Trophoblast cell (in vitro differentiated cells and primary cell): ENCODE data around the gene SLC39A1.

Experiments used
- DNase-seq, 2 donors: peaks; one replicate each; pipeline ENCODE4 v3.0.0-alpha.2; 2016
- H2AFZ ChIP-seq: 2 replicates; pipeline ENCODE4 v1.6.1; 2013; ENCODE audit warnings: low read length, moderate library complexity, mild to moderate bottlenecking; ENCODE audit not compliant: insufficient read depth, poor library complexity
- H2AK5ac ChIP-seq: 2 replicates; pipeline ENCODE4 v1.6.1; 2013; ENCODE audit warnings: mild to moderate bottlenecking, low read length
- H2BK120ac ChIP-seq: 2 replicates; pipeline ENCODE4 v1.6.1; 2013; ENCODE audit warnings: low read length, mild to moderate bottlenecking, moderate library complexity; ENCODE audit not compliant: insufficient read depth, poor library complexity
- H2BK12ac ChIP-seq: 2 replicates; pipeline ENCODE4 v1.6.1; 2013; ENCODE audit warnings: mild to moderate bottlenecking, low read length, moderate library complexity
- H2BK5ac ChIP-seq: 2 replicates; pipeline ENCODE4 v1.6.1; 2013; ENCODE audit warnings: low read length, low read depth, moderate library complexity, mild to moderate bottlenecking; ENCODE audit not compliant: poor library complexity
- H3K14ac ChIP-seq: 2 replicates; pipeline ENCODE4 v1.6.1; 2013; ENCODE audit warnings: mild to moderate bottlenecking, low read length
- H3K18ac ChIP-seq: 2 replicates; pipeline ENCODE4 v1.6.1; 2013; ENCODE audit warnings: mild to moderate bottlenecking, low read length
- H3K23ac ChIP-seq: 2 replicates; pipeline ENCODE4 v1.6.1; 2013; ENCODE audit warnings: low read length
- H3K27ac ChIP-seq: 2 replicates; pipeline ENCODE4 v1.5.1; 2013; ENCODE audit warnings: low read depth, mild to moderate bottlenecking, inconsistent platforms, low read length, moderate library complexity
- H3K27me3 ChIP-seq: 2 replicates; pipeline ENCODE4 v1.6.1; 2013; ENCODE audit warnings: inconsistent platforms, mild to moderate bottlenecking, low read length, moderate library complexity; ENCODE audit not compliant: insufficient read depth
- H3K36me3 ChIP-seq, 2 experiments: 1 replicate in 1 of 2; 2 replicates in 1 of 2; pipeline ENCODE4 v1.6.1; 2013; ENCODE audit warnings: low read length in 2 of 2, mild to moderate bottlenecking in 2 of 2, moderate library complexity in 1 of 2; ENCODE audit not compliant: insufficient read depth in 2 of 2, control insufficient read depth in 1 of 2
- H3K4ac ChIP-seq: 2 replicates; pipeline ENCODE4 v1.6.1; 2013; ENCODE audit warnings: low read depth, mild to moderate bottlenecking, low read length, moderate library complexity
- H3K4me1 ChIP-seq, 2 experiments: 1 replicate in 1 of 2; 2 replicates in 1 of 2; pipeline ENCODE4 v1.6.1; 2013; ENCODE audit warnings: low read length in 2 of 2, mild to moderate bottlenecking in 2 of 2, moderate library complexity in 1 of 2; ENCODE audit not compliant: insufficient read depth in 2 of 2, control insufficient read depth in 1 of 2
- H3K4me2 ChIP-seq: 2 replicates; pipeline ENCODE4 v1.6.1; 2013; ENCODE audit warnings: inconsistent platforms, mild to moderate bottlenecking, low read length, moderate library complexity
- H3K4me3 ChIP-seq: 2 replicates; pipeline ENCODE4 v1.5.1; 2013; ENCODE audit warnings: mild to moderate bottlenecking, low read depth, low read length, inconsistent platforms
- H3K79me1 ChIP-seq: one replicate; pipeline ENCODE4 v1.6.1; 2013; ENCODE audit warnings: low read length
- H3K79me2 ChIP-seq: 2 replicates; pipeline ENCODE4 v1.6.1; 2013; ENCODE audit warnings: low read length, mild to moderate bottlenecking; ENCODE audit not compliant: control insufficient read depth, insufficient read depth, poor library complexity
- H3K9ac ChIP-seq: 2 replicates; pipeline ENCODE4 v1.6.1; 2013; ENCODE audit warnings: mild to moderate bottlenecking, low read length
- H3K9me3 ChIP-seq: 2 replicates; pipeline ENCODE4 v1.6.1; 2013; ENCODE audit warnings: low read depth, mild to moderate bottlenecking, control low read depth, inconsistent platforms, low read length; ENCODE audit not compliant: insufficient read depth
- H4K12ac ChIP-seq: 2 replicates; pipeline ENCODE4 v1.6.1; 2013; ENCODE audit warnings: low read depth, mild to moderate bottlenecking, low read length, moderate library complexity
- H4K8ac ChIP-seq: 2 replicates; pipeline ENCODE4 v1.6.1; 2013; ENCODE audit warnings: low read depth, mild to moderate bottlenecking, low read length, moderate library complexity
- H4K91ac ChIP-seq: one replicate; pipeline ENCODE4 v1.6.1; 2013; ENCODE audit warnings: low read depth, mild to moderate bottlenecking, low read length, moderate library complexity
- WGBS: extraction: QIAGEN DNeasy Blood & Tissue Kit; methylation state at CpG from one replicate; pipeline ENCODE4 v1.1.7; 2013; ENCODE audit warnings: missing lambda C conversion rate; ENCODE audit not compliant: insufficient read length, insufficient coverage; ENCODE audit errors: extremely low coverage; 5-methylcytosine and 5-hydroxymethylcytosine counted together

Gene SLC39A1

GRCh38 chr1:153929981-153930948 is 33.1 kb downstream of the SLC39A1 start:
- H4K91ac ChIP-seq = no peak overlapping the region
- no CpG with 5 or more reads among the region's 14 CpGs for WGBS
- no peak overlapping the region for H2AFZ ChIP-seq
- no peak overlapping the region for H2BK12ac ChIP-seq
- H2AK5ac ChIP-seq = no peak overlapping the region
- no peaks in the 10 kb centered on the region for H3K4me1 ChIP-seq
- H3K4me2 ChIP-seq = no peak overlapping the region
- no peak overlapping the region for H3K4me3 ChIP-seq
- peaks cover 40 to 44% of the 10 kb centered on the region in 2 experiments for H3K36me3 ChIP-seq
- H2BK5ac ChIP-seq = no peak overlapping the region
- no peak overlapping the region for H3K9ac ChIP-seq
- no peak overlapping the region for H4K12ac ChIP-seq
- no peak overlapping the region for H3K27ac ChIP-seq
- no peak overlapping the region for H3K4ac ChIP-seq
- no peaks in the 10 kb centered on the region for H3K79me1 ChIP-seq
- H3K18ac ChIP-seq = no peak overlapping the region
- H3K14ac ChIP-seq = no peak overlapping the region
- no peaks in the 10 kb centered on the region for H3K79me2 ChIP-seq
- no peaks in the 10 kb centered on the region for H3K27me3 ChIP-seq
- H3K23ac ChIP-seq = no peak overlapping the region
- H2BK120ac ChIP-seq = no peak overlapping the region
- no peaks in the 10 kb centered on the region for H3K9me3 ChIP-seq
- DNase-seq = no peak
- H4K8ac ChIP-seq = no peak overlapping the region

DNA sequence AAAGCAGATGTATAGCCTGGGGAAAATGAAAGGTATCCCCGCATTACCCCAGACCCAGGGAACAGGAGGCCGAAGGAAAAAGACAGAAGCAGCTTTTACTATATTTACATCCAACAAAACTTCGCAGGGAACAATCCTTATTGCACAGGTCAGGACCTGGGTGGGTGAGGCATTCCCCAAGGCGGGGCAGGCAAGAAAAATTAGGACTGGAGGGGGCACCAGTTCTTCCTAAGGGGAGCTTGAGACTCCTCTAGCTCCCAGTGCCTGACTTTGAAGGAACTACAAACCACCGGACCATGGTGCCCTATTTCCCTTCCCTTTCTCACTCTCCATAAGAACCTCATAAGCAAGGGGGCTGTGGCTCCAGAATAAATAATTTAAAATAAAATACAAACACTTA is 33.9 kb downstream of the SLC39A1 start:
- Histone ChIP-seq H3K79me2 (no peaks in the 10 kb centered on the region), H2BK5ac (no peak overlapping the region), H3K9me3 (no peaks in the 10 kb centered on the region), H4K12ac (no peak overlapping the region), H4K91ac (no peak overlapping the region), H4K8ac (no peak overlapping the region), H2AFZ (no peak overlapping the region), H3K36me3 (peaks cover 34 to 38% of the 10 kb centered on the region in 2 experiments), H2BK12ac (no peak overlapping the region), H3K27me3 (no peaks in the 10 kb centered on the region), H3K23ac (no peak overlapping the region), H3K4me2 (no peak overlapping the region), H3K4ac (no peak overlapping the region), H3K4me3 (no peak overlapping the region), H3K18ac (no peak overlapping the region), H2AK5ac (no peak overlapping the region), H3K9ac (no peak overlapping the region), H3K4me1 (no peaks in the 10 kb centered on the region), H3K14ac (no peak overlapping the region), H2BK120ac (no peak overlapping the region), H3K27ac (no peak overlapping the region), H3K79me1 (no peaks in the 10 kb centered on the region)
- WGBS = no CpG with 5 or more reads among the region's 5 CpGs
- DNase-seq = no peak

GRCh38 chr1:153928791-153929341 is 34.5 kb downstream of the SLC39A1 start:
- DNase-seq = no peak

GRCh38 chr1:153928245-153928644 is 35.1 kb downstream of the SLC39A1 start:
- Histone ChIP-seq H3K14ac (no peak overlapping the region), H3K23ac (no peak overlapping the region), H3K27ac (no peak overlapping the region), H3K4ac (no peak overlapping the region), H2BK5ac (no peak overlapping the region), H3K4me3 (no peak overlapping the region), H2BK12ac (no peak overlapping the region), H4K91ac (no peak overlapping the region), H3K79me2 (peaks cover 2% of the 10 kb centered on the region), H3K18ac (no peak overlapping the region), H2BK120ac (no peak overlapping the region), H3K4me2 (no peak overlapping the region), H3K36me3 (peaks cover 25 to 28% of the 10 kb centered on the region in 2 experiments), H3K27me3 (no peaks in the 10 kb centered on the region), H3K79me1 (peaks cover 4% of the 10 kb centered on the region), H2AK5ac (no peak overlapping the region), H3K9me3 (no peaks in the 10 kb centered on the region), H4K12ac (no peak overlapping the region), H4K8ac (no peak overlapping the region), H3K9ac (no peak overlapping the region), H2AFZ (no peak overlapping the region), H3K4me1 (peaks cover 0 to 3% of the 10 kb centered on the region in 2 experiments)
- WGBS = no CpG with 5 or more reads among the region's 1 CpG
- DNase-seq = no peak

More at GRCh38 chr1:153928791-153929341, 34.5 kb downstream of the SLC39A1 start:
- H4K8ac ChIP-seq = no peak overlapping the region
- H3K18ac ChIP-seq = no peak overlapping the region
- H3K4me2 ChIP-seq = no peak overlapping the region
- peaks cover 31 to 34% of the 10 kb centered on the region in 2 experiments for H3K36me3 ChIP-seq
- no peak overlapping the region for H3K23ac ChIP-seq
- H3K9me3 ChIP-seq = no peaks in the 10 kb centered on the region
- H3K14ac ChIP-seq = no peak overlapping the region
- H3K4me1 ChIP-seq = peaks cover 0 to 3% of the 10 kb centered on the region in 2 experiments
- no peak overlapping the region for H2AFZ ChIP-seq
- no CpG with 5 or more reads among the region's 4 CpGs for WGBS
- H3K4me3 ChIP-seq = no peak overlapping the region
- no peak overlapping the region for H4K91ac ChIP-seq
- no peak overlapping the region for H2BK120ac ChIP-seq
- no peaks in the 10 kb centered on the region for H3K27me3 ChIP-seq
- H4K12ac ChIP-seq = no peak overlapping the region
- H3K9ac ChIP-seq = no peak overlapping the region
- no peaks in the 10 kb centered on the region for H3K79me1 ChIP-seq
- H2BK12ac ChIP-seq = no peak overlapping the region
- H3K4ac ChIP-seq = no peak overlapping the region
- no peaks in the 10 kb centered on the region for H3K79me2 ChIP-seq
- H2AK5ac ChIP-seq = no peak overlapping the region
- H2BK5ac ChIP-seq = no peak overlapping the region
- H3K27ac ChIP-seq = no peak overlapping the region
